ENCODE data around the gene ZNF70.

GRCh38 chr22:23754220-23754919 is 3.5 kb upstream of the ZNF70 start, which contains the start of gene VPREB3:
- TF ChIP-seq CTCF (IDR thresholded peaks at IDR 0.05) = no peak
- TF ChIP-seq EZH2phosphoT487 (IDR thresholded peaks at IDR 0.05) = no peak

Measured in neural progenitor cell (in vitro differentiated cells).